ENCODE measurements around the gene MYBBP1A.

DNA sequence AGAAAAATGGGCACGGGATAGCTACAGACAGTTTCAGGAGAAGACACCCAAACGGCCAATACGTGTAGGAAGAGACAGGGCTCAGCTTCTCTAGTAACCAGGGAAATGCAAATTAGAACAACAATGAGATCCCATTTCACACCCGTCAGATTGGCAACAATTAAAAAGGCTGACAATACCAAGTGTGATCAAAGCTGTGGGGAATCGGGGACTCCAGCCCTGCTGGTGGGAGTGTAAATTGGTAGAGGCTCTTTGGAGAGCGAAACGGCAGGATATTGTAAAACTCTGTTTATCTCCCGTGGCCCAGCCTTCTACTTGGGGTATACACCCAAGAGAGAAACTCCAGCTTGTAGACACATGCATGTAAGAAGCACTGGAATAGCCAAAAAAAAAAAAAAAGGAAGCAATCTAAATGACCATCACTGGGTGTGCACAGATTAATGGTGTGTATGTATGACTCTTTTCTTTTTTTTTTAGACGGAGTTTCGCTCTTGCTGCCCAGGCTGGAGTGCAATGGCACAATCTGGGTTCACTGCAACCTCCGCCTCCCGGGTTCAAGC lies 27.5 kb downstream of the MYBBP1A start:
- no peak for TF ChIP-seq POLR2A (IDR thresholded peaks at IDR 0.05)
- TF ChIP-seq, protein P1, sequence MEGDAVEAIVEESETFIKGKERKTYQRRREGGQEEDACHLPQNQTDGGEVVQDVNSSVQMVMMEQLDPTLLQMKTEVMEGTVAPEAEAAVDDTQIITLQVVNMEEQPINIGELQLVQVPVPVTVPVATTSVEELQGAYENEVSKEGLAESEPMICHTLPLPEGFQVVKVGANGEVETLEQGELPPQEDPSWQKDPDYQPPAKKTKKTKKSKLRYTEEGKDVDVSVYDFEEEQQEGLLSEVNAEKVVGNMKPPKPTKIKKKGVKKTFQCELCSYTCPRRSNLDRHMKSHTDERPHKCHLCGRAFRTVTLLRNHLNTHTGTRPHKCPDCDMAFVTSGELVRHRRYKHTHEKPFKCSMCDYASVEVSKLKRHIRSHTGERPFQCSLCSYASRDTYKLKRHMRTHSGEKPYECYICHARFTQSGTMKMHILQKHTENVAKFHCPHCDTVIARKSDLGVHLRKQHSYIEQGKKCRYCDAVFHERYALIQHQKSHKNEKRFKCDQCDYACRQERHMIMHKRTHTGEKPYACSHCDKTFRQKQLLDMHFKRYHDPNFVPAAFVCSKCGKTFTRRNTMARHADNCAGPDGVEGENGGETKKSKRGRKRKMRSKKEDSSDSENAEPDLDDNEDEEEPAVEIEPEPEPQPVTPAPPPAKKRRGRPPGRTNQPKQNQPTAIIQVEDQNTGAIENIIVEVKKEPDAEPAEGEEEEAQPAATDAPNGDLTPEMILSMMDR (IDR thresholded peaks at IDR 0.05) = no peak
